ENCODE results near the gene MLLT3.

MLLT3 gene

DNA sequence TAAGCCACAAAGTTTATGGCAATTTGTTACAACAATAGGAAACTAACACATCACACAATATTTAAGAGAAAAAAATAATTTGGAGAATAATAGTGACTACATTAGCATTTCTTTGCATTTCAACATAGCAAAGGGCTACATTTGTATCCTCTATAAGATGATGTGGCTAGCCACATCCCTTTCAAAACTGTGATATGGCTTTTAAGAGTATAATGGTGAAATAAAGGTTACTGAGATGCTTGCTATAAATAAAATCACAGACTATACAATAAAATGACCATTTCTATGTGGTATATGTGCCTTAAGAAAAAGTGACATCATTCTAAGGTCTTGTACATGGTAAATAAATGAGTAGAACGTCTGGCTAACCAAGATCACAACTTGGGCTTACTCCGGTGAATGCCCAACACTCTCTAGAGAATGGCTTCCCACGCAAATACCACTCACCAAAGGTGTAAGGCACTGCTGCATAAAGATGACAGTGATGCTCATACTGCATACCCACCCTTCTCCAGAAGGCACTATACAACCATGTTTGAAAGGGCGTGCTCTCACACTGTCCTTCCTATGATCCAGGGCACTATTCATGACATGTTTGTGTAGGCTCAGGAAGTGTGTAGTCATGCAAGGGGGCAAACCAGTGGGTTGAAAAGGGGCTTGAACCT is 286.5 kb downstream of the MLLT3 start:
- Histone ChIP-seq H3K79me2 (ENCODE audit: low read length) (no peaks in the 10 kb centered on the region), H3K4me2 (ENCODE audit: low read length) (no peak overlapping the region), H3K9me3 (ENCODE audit: insufficient read depth, low read length) (no peaks in the 10 kb centered on the region), H3K27ac (ENCODE audit: low read length) (no peak overlapping the region), H3K4me3 (ENCODE audit: low read length) (no peak overlapping the region), H3K36me3 (replicated peaks; ENCODE audit: low read depth, low read length) (no peaks in the 10 kb centered on the region), H3K4me1 (ENCODE audit: low read length) (peaks cover 9% of the 10 kb centered on the region), H3K9ac (ENCODE audit: low read length) (no peak overlapping the region), H3K27me3 (ENCODE audit: low read depth, low read length) (no peaks in the 10 kb centered on the region; the same call in 1 of the 2 replicates), H4K20me1 (ENCODE audit: insufficient read depth, low read length) (no peaks in the 10 kb centered on the region), H2AFZ (ENCODE audit: low read depth, low read length) (no peak overlapping the region)
- TF ChIP-seq, protein P1, sequence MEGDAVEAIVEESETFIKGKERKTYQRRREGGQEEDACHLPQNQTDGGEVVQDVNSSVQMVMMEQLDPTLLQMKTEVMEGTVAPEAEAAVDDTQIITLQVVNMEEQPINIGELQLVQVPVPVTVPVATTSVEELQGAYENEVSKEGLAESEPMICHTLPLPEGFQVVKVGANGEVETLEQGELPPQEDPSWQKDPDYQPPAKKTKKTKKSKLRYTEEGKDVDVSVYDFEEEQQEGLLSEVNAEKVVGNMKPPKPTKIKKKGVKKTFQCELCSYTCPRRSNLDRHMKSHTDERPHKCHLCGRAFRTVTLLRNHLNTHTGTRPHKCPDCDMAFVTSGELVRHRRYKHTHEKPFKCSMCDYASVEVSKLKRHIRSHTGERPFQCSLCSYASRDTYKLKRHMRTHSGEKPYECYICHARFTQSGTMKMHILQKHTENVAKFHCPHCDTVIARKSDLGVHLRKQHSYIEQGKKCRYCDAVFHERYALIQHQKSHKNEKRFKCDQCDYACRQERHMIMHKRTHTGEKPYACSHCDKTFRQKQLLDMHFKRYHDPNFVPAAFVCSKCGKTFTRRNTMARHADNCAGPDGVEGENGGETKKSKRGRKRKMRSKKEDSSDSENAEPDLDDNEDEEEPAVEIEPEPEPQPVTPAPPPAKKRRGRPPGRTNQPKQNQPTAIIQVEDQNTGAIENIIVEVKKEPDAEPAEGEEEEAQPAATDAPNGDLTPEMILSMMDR (IDR thresholded peaks at IDR 0.05; ENCODE audit: low read depth, low read length) = no peak
- TF ChIP-seq EZH2phosphoT487 (IDR thresholded peaks at IDR 0.05; ENCODE audit: low read depth) = no peak

DNA sequence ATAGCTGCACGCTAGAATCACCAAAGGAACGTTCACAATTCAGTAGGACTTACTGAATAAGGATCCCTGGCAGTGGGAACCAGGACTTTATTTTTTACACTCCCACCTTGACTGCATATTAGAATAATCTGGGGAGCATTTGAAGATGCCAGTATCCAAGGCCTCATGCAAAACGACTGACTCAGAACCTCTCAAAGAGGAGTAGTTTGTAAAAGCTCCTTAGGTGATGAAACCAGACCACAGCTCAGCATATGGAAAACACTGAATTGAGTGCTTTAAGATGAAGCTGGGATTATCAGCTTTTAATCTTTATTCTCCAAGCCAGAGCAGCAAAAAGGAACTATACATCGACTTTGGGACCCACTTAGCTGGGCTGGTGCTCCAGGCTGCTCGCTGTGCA is 288.3 kb downstream of the MLLT3 start:
- peaks cover 10% of the 10 kb centered on the region for H3K4me1 ChIP-seq (ENCODE audit: low read length)
- H3K27ac ChIP-seq (ENCODE audit: low read length) = no peak overlapping the region
- no peaks in the 10 kb centered on the region for H3K79me2 ChIP-seq (ENCODE audit: low read length)
- TF ChIP-seq, protein P1 (IDR thresholded peaks at IDR 0.05; ENCODE audit: low read depth, low read length) = no peak
- no peak for TF ChIP-seq EZH2phosphoT487 (IDR thresholded peaks at IDR 0.05; ENCODE audit: low read depth)
- no peak overlapping the region for H3K9ac ChIP-seq (ENCODE audit: low read length)
- peaks cover 10% of the 10 kb centered on the region; the same call in 1 of the 2 replicates for H3K27me3 ChIP-seq (ENCODE audit: low read depth, low read length)
- H3K4me3 ChIP-seq (ENCODE audit: low read length) = no peak overlapping the region
- no peak overlapping the region for H3K4me2 ChIP-seq (ENCODE audit: low read length)
- H3K9me3 ChIP-seq (ENCODE audit: insufficient read depth, low read length) = no peaks in the 10 kb centered on the region
- no peaks in the 10 kb centered on the region for H4K20me1 ChIP-seq (ENCODE audit: insufficient read depth, low read length)
- H2AFZ ChIP-seq (ENCODE audit: low read depth, low read length) = no peak overlapping the region
- H3K36me3 ChIP-seq (replicated peaks; ENCODE audit: low read depth, low read length) = no peaks in the 10 kb centered on the region

DNA sequence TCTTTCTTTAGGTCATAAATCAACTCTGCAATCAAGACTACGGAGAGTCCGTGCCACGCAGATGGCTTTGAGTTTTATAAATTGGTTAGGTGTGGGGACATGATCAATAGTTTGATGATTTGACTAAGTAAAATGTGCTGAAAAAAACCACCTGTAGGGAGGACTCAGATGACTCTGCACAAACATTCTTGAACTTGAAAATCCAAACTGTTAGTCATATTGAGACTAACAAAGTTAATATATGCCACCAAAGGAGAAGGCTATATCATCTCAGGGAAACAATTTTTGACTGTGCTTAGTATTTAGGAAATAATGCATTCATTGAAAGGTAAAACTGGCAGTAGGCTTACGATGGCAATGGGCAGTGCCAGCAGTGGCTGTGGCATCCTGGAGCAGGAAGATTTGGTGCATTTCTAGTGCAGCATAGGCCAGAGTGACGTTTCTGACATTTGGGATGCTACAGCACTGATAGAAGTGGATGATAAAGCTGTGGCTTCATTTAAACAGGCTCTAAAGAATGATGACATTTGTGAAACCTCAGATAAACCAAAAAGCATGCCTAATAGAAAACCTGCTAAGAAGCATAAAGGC is 291.1 kb downstream of the MLLT3 start:
- H3K4me1 ChIP-seq (ENCODE audit: low read length) = peaks cover 10% of the 10 kb centered on the region
- no peaks in the 10 kb centered on the region for H3K36me3 ChIP-seq (replicated peaks; ENCODE audit: low read depth, low read length)
- peaks cover 12% of the 10 kb centered on the region; the same call in 1 of the 2 replicates for H3K27me3 ChIP-seq (ENCODE audit: low read depth, low read length)
- H4K20me1 ChIP-seq (ENCODE audit: insufficient read depth, low read length) = no peaks in the 10 kb centered on the region
- H2AFZ ChIP-seq (ENCODE audit: low read depth, low read length) = no peak overlapping the region
- TF ChIP-seq, protein P1 (IDR thresholded peaks at IDR 0.05; ENCODE audit: low read depth, low read length) = no peak
- no peak for TF ChIP-seq EZH2phosphoT487 (IDR thresholded peaks at IDR 0.05; ENCODE audit: low read depth)
- no peak overlapping the region for H3K27ac ChIP-seq (ENCODE audit: low read length)
- H3K4me2 ChIP-seq (ENCODE audit: low read length) = peak overlapping the region; percentile 39
- H3K4me3 ChIP-seq (ENCODE audit: low read length) = no peak overlapping the region
- no peak overlapping the region for H3K9ac ChIP-seq (ENCODE audit: low read length)
- H3K79me2 ChIP-seq (ENCODE audit: low read length) = no peaks in the 10 kb centered on the region
- no peaks in the 10 kb centered on the region for H3K9me3 ChIP-seq (ENCODE audit: insufficient read depth, low read length)

- Histone ChIP-seq H3K4me2 (ENCODE audit: low read length) (peak overlapping the region; percentile 39), H3K27ac (ENCODE audit: low read length) (no peak overlapping the region), H3K9ac (ENCODE audit: low read length) (no peak overlapping the region), H3K79me2 (ENCODE audit: low read length) (no peaks in the 10 kb centered on the region), H3K36me3 (replicated peaks; ENCODE audit: low read depth, low read length) (no peaks in the 10 kb centered on the region), H3K4me3 (ENCODE audit: low read length) (no peak overlapping the region), H2AFZ (ENCODE audit: low read depth, low read length) (no peak overlapping the region), H4K20me1 (ENCODE audit: insufficient read depth, low read length) (no peaks in the 10 kb centered on the region), H3K27me3 (ENCODE audit: low read depth, low read length) (peaks cover 16% of the 10 kb centered on the region; the same call in 1 of the 2 replicates), H3K9me3 (ENCODE audit: insufficient read depth, low read length) (no peaks in the 10 kb centered on the region), H3K4me1 (ENCODE audit: low read length) (peaks cover 10% of the 10 kb centered on the region)
- TF ChIP-seq EZH2phosphoT487 (IDR thresholded peaks at IDR 0.05; ENCODE audit: low read depth) = no peak
- TF ChIP-seq, protein P1 (IDR thresholded peaks at IDR 0.05; ENCODE audit: low read depth, low read length) = no peak
Observed at GRCh38 chr9:20330688-20331087, 291.6 kb downstream of the MLLT3 start.

Measured in OCI-LY3 (cell line).